ENCODE results near the gene ZNF431.
"Not testable (repeated sequence)": the region's sequence is repeated elsewhere in the genome, so short reads cannot be mapped to it uniquely, and the experiment has no call there.

ZNF431 gene

DNA sequence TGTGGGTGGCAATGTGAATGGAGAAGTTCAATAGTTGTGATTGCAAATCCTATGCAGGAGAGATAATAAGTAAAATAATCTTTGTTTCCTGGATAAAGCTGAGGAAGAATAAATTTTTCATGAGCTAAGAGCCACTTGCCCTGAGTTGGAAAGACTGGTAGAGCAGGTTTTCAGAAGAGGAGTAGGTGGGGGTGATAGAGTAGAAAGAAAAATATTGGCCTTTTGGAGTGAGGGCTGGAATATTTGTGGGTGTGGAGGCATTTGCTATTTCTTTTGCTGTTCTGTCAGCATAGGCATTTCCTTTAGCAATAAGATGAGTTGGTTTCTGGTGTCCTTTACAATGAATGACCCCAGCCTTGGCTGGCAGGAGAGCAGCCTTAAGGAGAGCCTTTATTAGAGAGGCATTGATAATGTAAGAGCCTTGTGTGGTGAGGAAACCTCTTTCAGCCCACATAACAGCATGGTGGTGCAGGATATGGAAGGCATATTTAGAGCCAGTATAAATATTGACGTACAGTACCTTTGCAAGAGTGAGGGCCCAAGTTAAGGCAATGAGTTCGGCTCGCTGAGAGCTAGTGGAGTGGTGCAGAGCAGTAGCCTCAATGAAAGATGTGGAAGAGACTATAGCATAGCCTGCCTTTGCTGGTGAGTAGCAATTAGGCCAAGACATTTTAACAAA is 11.6 kb upstream of the ZNF431 start:
- Mint-ChIP-seq H3K27ac (no peak overlapping the region), H3K27me3 (no peaks in the 10 kb centered on the region), H3K9me3 (peaks cover 20% of the 10 kb centered on the region), H3K4me1 (ENCODE audit: low read depth) (no peaks in the 10 kb centered on the region), H3K36me3 (ENCODE audit: low read depth) (peaks cover 7% of the 10 kb centered on the region), H3K4me3 (no peak overlapping the region)

DNA sequence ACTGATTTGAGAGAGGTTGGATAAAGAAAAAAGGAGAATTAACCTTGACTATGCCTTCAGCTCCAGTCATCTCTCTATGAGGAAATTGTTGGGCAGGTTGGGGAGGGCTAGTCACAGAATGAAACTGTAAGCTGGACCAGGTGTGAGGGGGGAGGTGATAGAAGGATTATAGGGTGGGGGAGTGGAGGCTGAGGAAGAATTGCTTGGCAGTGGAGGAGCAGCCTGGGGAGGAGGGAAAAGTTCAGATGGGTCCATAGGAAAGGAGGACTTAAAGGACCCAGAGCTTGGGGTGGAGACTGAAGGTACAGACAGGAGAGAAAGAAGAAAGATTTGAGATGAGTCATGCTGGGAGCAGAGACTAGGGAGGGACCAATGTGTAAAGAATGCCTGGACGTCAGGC is 8.2 kb upstream of the ZNF431 start:
- H3K27me3 Mint-ChIP-seq = no peaks in the 10 kb centered on the region
- H3K36me3 Mint-ChIP-seq (ENCODE audit: low read depth) = no peaks in the 10 kb centered on the region
- no peaks in the 10 kb centered on the region for H3K4me1 Mint-ChIP-seq (ENCODE audit: low read depth)
- H3K27ac Mint-ChIP-seq = no peak overlapping the region
- H3K4me3 Mint-ChIP-seq = no peak overlapping the region
- peaks cover 4% of the 10 kb centered on the region for H3K9me3 Mint-ChIP-seq

- Mint-ChIP-seq H3K4me3 (no peak overlapping the region), H3K27ac (no peak overlapping the region), H3K36me3 (ENCODE audit: low read depth) (peaks cover 3% of the 10 kb centered on the region), H3K4me1 (ENCODE audit: low read depth) (no peaks in the 10 kb centered on the region), H3K27me3 (no peaks in the 10 kb centered on the region), H3K9me3 (peaks cover 4% of the 10 kb centered on the region)
Measured at GRCh38 chr19:21134934-21135366, 6.9 kb upstream of the ZNF431 start.

DNA sequence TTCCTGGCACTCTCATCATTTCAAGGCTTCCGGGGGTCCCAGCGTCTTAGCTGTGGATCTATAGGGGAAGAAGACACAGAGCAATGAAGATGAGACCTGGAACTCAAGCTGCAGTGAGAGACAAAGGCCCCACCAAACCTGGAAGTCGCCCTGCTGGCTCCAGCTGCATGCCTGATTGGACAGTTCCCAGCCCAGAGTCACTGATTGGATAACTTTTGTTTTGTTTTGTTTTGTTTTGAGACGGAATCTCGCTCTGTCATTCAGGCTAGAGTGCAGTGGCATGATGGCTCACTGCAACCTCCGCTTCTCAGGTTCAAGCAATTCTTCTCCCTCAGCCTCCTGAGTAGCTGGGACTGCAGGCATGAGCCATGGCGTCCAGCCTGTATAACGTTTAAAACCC is 6.4 kb upstream of the ZNF431 start:
- peaks cover 4% of the 10 kb centered on the region for H3K36me3 Mint-ChIP-seq (ENCODE audit: low read depth)
- H3K4me3 Mint-ChIP-seq = no peak overlapping the region
- peaks cover under 1% of the 10 kb centered on the region for H3K9me3 Mint-ChIP-seq
- no peaks in the 10 kb centered on the region for H3K27me3 Mint-ChIP-seq
- no peak overlapping the region for H3K27ac Mint-ChIP-seq
- no peaks in the 10 kb centered on the region for H3K4me1 Mint-ChIP-seq (ENCODE audit: low read depth)

DNA sequence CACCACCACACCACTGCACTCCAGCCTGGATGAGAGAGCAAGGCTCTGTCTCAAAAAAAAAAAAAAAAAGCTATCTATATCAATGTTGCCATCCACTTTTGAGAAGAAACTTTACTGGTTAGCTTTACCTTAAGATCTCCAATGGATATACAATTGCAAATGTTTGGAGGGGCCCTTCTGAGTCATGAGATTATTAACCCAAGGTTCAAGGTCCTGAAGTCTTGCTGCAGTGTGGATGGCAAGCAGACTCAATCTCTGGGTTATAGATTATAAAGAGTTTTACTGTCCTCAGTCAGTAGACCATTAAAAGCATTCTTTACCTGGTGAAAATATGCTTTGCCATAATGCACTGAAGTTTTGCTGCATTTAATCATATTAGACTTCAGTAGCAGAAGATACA is 3.7 kb upstream of the ZNF431 start:
- Mint-ChIP-seq H3K4me3 (no peak overlapping the region), H3K4me1 (ENCODE audit: low read depth) (peaks cover 9% of the 10 kb centered on the region), H3K9me3 (no peaks in the 10 kb centered on the region), H3K27me3 (no peaks in the 10 kb centered on the region), H3K27ac (no peak overlapping the region), H3K36me3 (ENCODE audit: low read depth) (peaks cover 4% of the 10 kb centered on the region)

GRCh38 chr19:21141006-21141405 is 834 bp upstream of the ZNF431 start:
- not testable (repeated sequence) for H3K27me3 Mint-ChIP-seq, H3K27ac Mint-ChIP-seq, H3K9me3 Mint-ChIP-seq
- Mint-ChIP-seq H3K36me3 (ENCODE audit: low read depth) (peaks cover 31% of the 10 kb centered on the region), H3K4me1 (ENCODE audit: low read depth) (peaks cover 30% of the 10 kb centered on the region), H3K4me3 (peak overlapping the region; percentile 33)

DNA sequence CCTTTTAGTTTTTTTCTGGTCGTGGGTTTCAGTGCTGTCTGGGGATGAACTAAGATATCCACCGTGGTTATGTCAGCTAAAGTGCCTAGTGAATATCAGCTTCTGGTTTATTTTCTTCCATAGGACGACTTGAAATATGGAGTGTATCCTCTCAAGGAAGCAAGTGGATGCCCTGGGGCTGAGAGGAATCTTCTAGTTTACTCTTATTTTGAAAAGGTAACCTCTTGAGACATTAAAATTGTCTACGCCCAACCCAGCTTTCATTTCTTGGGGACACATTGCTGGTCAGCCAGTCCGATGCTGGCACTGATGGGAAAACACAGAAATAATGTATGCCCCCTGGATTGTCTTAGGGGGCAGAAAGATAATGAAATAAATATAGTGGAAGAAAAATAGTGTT is 1.6 kb downstream of the ZNF431 start:
- Mint-ChIP-seq H3K27me3 (no peaks in the 10 kb centered on the region), H3K27ac (peak overlapping the region; percentile 8), H3K4me3 (peak overlapping the region; percentile 97), H3K9me3 (no peaks in the 10 kb centered on the region), H3K36me3 (ENCODE audit: low read depth) (peaks cover 53% of the 10 kb centered on the region), H3K4me1 (ENCODE audit: low read depth) (peaks cover 37% of the 10 kb centered on the region)

- Mint-ChIP-seq H3K4me3 (no peak overlapping the region), H3K27me3 (no peaks in the 10 kb centered on the region), H3K27ac (no peak overlapping the region), H3K36me3 (ENCODE audit: low read depth) (peaks cover 58% of the 10 kb centered on the region), H3K4me1 (ENCODE audit: low read depth) (peaks cover 37% of the 10 kb centered on the region), H3K9me3 (no peaks in the 10 kb centered on the region)
Measured at GRCh38 chr19:21143854-21144253, 2.0 kb downstream of the ZNF431 start.

DNA sequence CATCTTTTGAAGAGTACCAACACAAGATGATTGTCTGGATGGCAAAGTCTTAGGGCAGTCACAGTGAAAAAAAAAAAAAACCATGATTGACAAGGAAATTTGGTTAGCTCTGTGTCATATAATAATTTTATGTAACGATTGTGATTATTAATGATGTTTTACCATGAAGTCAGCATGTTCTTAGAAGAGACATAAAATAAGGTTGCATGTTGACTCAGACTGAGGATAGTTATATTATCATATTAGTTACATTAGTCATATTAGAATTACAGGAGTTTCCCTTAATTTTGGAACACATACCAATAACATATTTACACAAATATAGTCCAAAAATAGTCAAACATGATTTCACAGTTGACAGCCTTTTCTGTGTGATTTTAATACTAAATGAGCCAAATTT is 5.7 kb downstream of the ZNF431 start:
- H3K27me3 Mint-ChIP-seq = no peaks in the 10 kb centered on the region
- H3K4me1 Mint-ChIP-seq (ENCODE audit: low read depth) = peaks cover 34% of the 10 kb centered on the region
- no peak overlapping the region for H3K27ac Mint-ChIP-seq
- no peak overlapping the region for H3K4me3 Mint-ChIP-seq
- peaks cover 91% of the 10 kb centered on the region for H3K36me3 Mint-ChIP-seq (ENCODE audit: low read depth)
- no peaks in the 10 kb centered on the region for H3K9me3 Mint-ChIP-seq

GRCh38 chr19:21148681-21149080 is 6.8 kb downstream of the ZNF431 start:
- Mint-ChIP-seq H3K4me1 (ENCODE audit: low read depth) (peaks cover 22% of the 10 kb centered on the region), H3K9me3 (no peaks in the 10 kb centered on the region), H3K4me3 (no peak overlapping the region), H3K27ac (no peak overlapping the region), H3K27me3 (no peaks in the 10 kb centered on the region), H3K36me3 (ENCODE audit: low read depth) (peaks cover 96% of the 10 kb centered on the region)

- Mint-ChIP-seq H3K9me3 (no peaks in the 10 kb centered on the region), H3K27me3 (no peaks in the 10 kb centered on the region), H3K4me1 (ENCODE audit: low read depth) (peaks cover 11% of the 10 kb centered on the region), H3K36me3 (ENCODE audit: low read depth) (peaks cover 88% of the 10 kb centered on the region), H3K4me3 (no peak overlapping the region), H3K27ac (no peak overlapping the region)
Measured at GRCh38 chr19:21149877-21150276, 8.0 kb downstream of the ZNF431 start.

- Mint-ChIP-seq H3K36me3 (ENCODE audit: low read depth) (peaks cover 88% of the 10 kb centered on the region), H3K4me1 (ENCODE audit: low read depth) (peaks cover 19% of the 10 kb centered on the region), H3K27me3 (no peaks in the 10 kb centered on the region), H3K4me3 (no peak overlapping the region), H3K9me3 (no peaks in the 10 kb centered on the region), H3K27ac (no peak overlapping the region)
Measured at GRCh38 chr19:21151460-21151859, 9.6 kb downstream of the ZNF431 start.

GRCh38 chr19:21158523-21159135 is 16.8 kb downstream of the ZNF431 start:
- H3K9me3 Mint-ChIP-seq = peaks cover 9% of the 10 kb centered on the region
- H3K27me3 Mint-ChIP-seq = no peaks in the 10 kb centered on the region
- no peak overlapping the region for H3K4me3 Mint-ChIP-seq
- H3K27ac Mint-ChIP-seq = no peak overlapping the region
- peaks cover 75% of the 10 kb centered on the region for H3K36me3 Mint-ChIP-seq (ENCODE audit: low read depth)
- peaks cover 14% of the 10 kb centered on the region for H3K4me1 Mint-ChIP-seq (ENCODE audit: low read depth)

GRCh38 chr19:21164541-21164940 is 22.7 kb downstream of the ZNF431 start:
- Mint-ChIP-seq H3K27ac (no peak overlapping the region), H3K36me3 (ENCODE audit: low read depth) (peaks cover 75% of the 10 kb centered on the region), H3K9me3 (no peaks in the 10 kb centered on the region), H3K27me3 (no peaks in the 10 kb centered on the region), H3K4me1 (ENCODE audit: low read depth) (peaks cover 8% of the 10 kb centered on the region), H3K4me3 (no peak overlapping the region)

DNA sequence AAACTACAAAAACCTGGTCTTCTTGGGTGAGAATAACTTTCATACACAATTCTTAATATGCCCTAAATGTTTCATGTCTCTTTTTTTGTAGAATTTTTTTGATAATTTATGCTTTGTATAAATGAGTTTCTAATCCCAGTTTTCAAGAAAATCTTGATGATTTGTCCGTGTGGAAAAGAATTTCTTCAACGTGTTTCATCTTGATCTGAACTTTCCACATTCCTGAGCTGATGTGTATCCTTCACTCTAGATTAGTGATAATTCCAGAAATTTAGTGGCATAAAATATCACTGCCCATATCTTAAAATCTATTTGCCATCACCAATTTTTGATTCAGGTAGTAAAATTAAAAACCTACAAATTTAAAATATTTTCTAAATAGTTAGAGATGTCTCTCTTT is 24.6 kb downstream of the ZNF431 start:
- H3K9me3 Mint-ChIP-seq = peaks cover 9% of the 10 kb centered on the region
- no peak overlapping the region for H3K27ac Mint-ChIP-seq
- H3K36me3 Mint-ChIP-seq (ENCODE audit: low read depth) = peaks cover 75% of the 10 kb centered on the region
- no peaks in the 10 kb centered on the region for H3K27me3 Mint-ChIP-seq
- no peak overlapping the region for H3K4me3 Mint-ChIP-seq
- H3K4me1 Mint-ChIP-seq (ENCODE audit: low read depth) = peaks cover 8% of the 10 kb centered on the region
